ENCODE data around the gene SSH2.
A peak's percentile ranks its signal among the peaks of the same experiment; 100 is the strongest.
"Not testable (repeated sequence)": the region's sequence is repeated elsewhere in the genome, so short reads cannot be mapped to it uniquely, and the experiment has no call there.

The SSH2 gene

GRCh38 chr17:29870836-29871465 lies 59.1 kb downstream of the SSH2 start:
- no peak for DNase-seq

GRCh38 chr17:29867643-29868181 lies 62.3 kb downstream of the SSH2 start:
- no peak for DNase-seq

GRCh38 chr17:29866746-29867404 lies 63.2 kb downstream of the SSH2 start:
- DNase-seq: no peak

- no peak for DNase-seq
These were observed 65.4 kb downstream of the SSH2 start for GRCh38 chr17:29864615-29865014.

- DNase-seq: not testable (repeated sequence)
These were observed 65.9 kb downstream of the SSH2 start for GRCh38 chr17:29864123-29864522.

- DNase-seq: no peak
These were observed 67.1 kb downstream of the SSH2 start for GRCh38 chr17:29862951-29863350.

GRCh38 chr17:29862127-29862526 lies 67.9 kb downstream of the SSH2 start:
- DNase-seq: no peak

- not testable (repeated sequence) for DNase-seq
These were observed 70.6 kb downstream of the SSH2 start for GRCh38 chr17:29859445-29859844.

- DNase-seq: no peak
These were observed 72.2 kb downstream of the SSH2 start for GRCh38 chr17:29857823-29858222.

- not testable (repeated sequence) for DNase-seq
These were observed 72.9 kb downstream of the SSH2 start for GRCh38 chr17:29857105-29857504.

- DNase-seq: peak; percentile 79
These were observed 74.3 kb downstream of the SSH2 start for GRCh38 chr17:29855686-29856085.

GRCh38 chr17:29848737-29849136 lies 81.3 kb downstream of the SSH2 start:
- no peak for DNase-seq

GRCh38 chr17:29847527-29848400 lies 82.3 kb downstream of the SSH2 start:
- no peak for DNase-seq

- DNase-seq: no peak
These were observed 82.9 kb downstream of the SSH2 start for GRCh38 chr17:29847118-29847517.

- DNase-seq: no peak
These were observed 83.7 kb downstream of the SSH2 start for GRCh38 chr17:29846298-29846697.

GRCh38 chr17:29844339-29845048 lies 85.5 kb downstream of the SSH2 start:
- DNase-seq: peak; percentile 13

- DNase-seq: peak; percentile 68
These were observed 89.1 kb downstream of the SSH2 start for GRCh38 chr17:29840884-29841283.

- no peak for DNase-seq
These were observed 90.4 kb downstream of the SSH2 start for GRCh38 chr17:29839656-29840055.

- peak; percentile 25 for DNase-seq
These were observed 91.1 kb downstream of the SSH2 start for GRCh38 chr17:29838961-29839360.

GRCh38 chr17:29837531-29837930 lies 92.5 kb downstream of the SSH2 start:
- DNase-seq: no peak

- DNase-seq: peak; percentile 5
These were observed 93.4 kb downstream of the SSH2 start for GRCh38 chr17:29836643-29837042.

- DNase-seq: peak; percentile 28
These were observed 94.3 kb downstream of the SSH2 start for GRCh38 chr17:29835435-29836351.
